SK-N-MC (cell line): ENCODE results near the gene MAN1C1.
"Not testable (repeated sequence)": the region's sequence is repeated elsewhere in the genome, so short reads cannot be mapped to it uniquely, and the experiment has no call there.

Experiments
- EZH2 ChIP-seq: fragments of 200-600 bp; sonication (generic); IDR thresholded peaks from one replicate; pipeline ENCODE4 v1.6.1; 2017; ENCODE audit warnings: antibody characterized with exemption
- FOXP2 ChIP-seq: optimal IDR thresholded peaks from 2 replicates; pipeline ENCODE3; 2011; ENCODE audit warnings: mild to moderate bottlenecking, moderate library complexity; ENCODE audit not compliant: insufficient read depth; ENCODE audit errors: extremely low read length, control extremely low read depth
- POLR2AphosphoS5 ChIP-seq: IDR thresholded peaks from 2 replicates; pipeline ENCODE4 v1.6.1; 2012; ENCODE audit warnings: mild to moderate bottlenecking, low read depth, low read length, borderline replicate concordance

DNA sequence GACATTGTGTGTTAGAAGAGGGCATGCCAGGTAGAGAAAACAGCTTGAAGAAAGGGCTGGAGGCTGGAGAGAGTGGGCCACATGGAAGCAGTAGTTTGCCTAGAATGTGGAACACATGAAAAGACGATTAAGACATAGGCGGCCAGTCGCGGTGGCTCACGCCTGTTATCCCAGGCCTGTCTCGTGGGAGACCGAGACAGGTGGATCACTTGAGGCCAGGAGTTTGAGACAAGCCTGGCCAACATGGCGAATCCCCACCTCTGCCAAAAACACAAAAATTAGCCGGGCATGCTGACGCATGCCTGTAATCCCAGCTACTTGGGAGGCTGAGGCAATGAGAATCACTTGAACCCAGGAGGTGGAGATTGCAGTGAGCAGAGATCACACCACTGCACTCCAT is 118.4 kb downstream of the MAN1C1 start:
- TF ChIP-seq EZH2, POLR2AphosphoS5, FOXP2: not testable (repeated sequence)
